ENCODE data around the gene ZNRD2.
A peak's percentile ranks its signal among the peaks of the same experiment; 100 is the strongest.
"Not testable (repeated sequence)": the region's sequence is repeated elsewhere in the genome, so short reads cannot be mapped to it uniquely, and the experiment has no call there.

ZNRD2 gene

GRCh38 chr11:65558002-65558929 is 12.0 kb upstream of the ZNRD2 start, which contains the start of gene LTBP3:
TSS of gene LTBP3 (minus strand) at chr11:65558359. CDS start at chr11:65557959, 400 bp downstream.
- Histone ChIP-seq H3K9ac (ENCODE audit: low read depth, low read length) (peak within 1 kb of the TSS; percentile 52), H3K27me3 (ENCODE audit: insufficient read depth, low read length) (peaks cover 34% of the 10 kb centered on the region), H3K4me1 (ENCODE audit: insufficient read depth, low read length) (peaks cover 26% of the 10 kb centered on the region), H3K27ac (ENCODE audit: low read depth, low read length) (no peak within 1 kb of the TSS), H3K36me3 (ENCODE audit: insufficient read depth, low read length) (no peaks in the 10 kb centered on the region), H3K9me3 (ENCODE audit: insufficient read depth, low read depth, low read length) (no peaks in the 10 kb centered on the region), H3K4me3 (ENCODE audit: low read length) (peak within 1 kb of the TSS; percentile 57)
- 2% methylated on average over 79 of the region's 79 CpGs for WGBS

- Histone ChIP-seq H3K9ac (ENCODE audit: low read depth, low read length) (peak overlapping the region; percentile 52), H3K4me1 (ENCODE audit: insufficient read depth, low read length) (peaks cover 23% of the 10 kb centered on the region), H3K27ac (ENCODE audit: low read depth, low read length) (no peak overlapping the region), H3K9me3 (ENCODE audit: insufficient read depth, low read depth, low read length) (no peaks in the 10 kb centered on the region), H3K4me3 (ENCODE audit: low read length) (peak overlapping the region; percentile 57), H3K27me3 (ENCODE audit: insufficient read depth, low read length) (peaks cover 31% of the 10 kb centered on the region), H3K36me3 (ENCODE audit: insufficient read depth, low read length) (no peaks in the 10 kb centered on the region)
- 53% methylated on average over 19 of the region's 19 CpGs for WGBS
Measured at GRCh38 chr11:65558930-65559509, 11.3 kb upstream of the ZNRD2 start.

GRCh38 chr11:65559535-65559934 is 10.7 kb upstream of the ZNRD2 start:
- Histone ChIP-seq H3K36me3 (ENCODE audit: insufficient read depth, low read length) (no peaks in the 10 kb centered on the region), H3K9ac (ENCODE audit: low read depth, low read length) (no peak overlapping the region), H3K27me3 (ENCODE audit: insufficient read depth, low read length) (peaks cover 26% of the 10 kb centered on the region), H3K4me1 (ENCODE audit: insufficient read depth, low read length) (peaks cover 22% of the 10 kb centered on the region), H3K9me3 (ENCODE audit: insufficient read depth, low read depth, low read length) (no peaks in the 10 kb centered on the region), H3K27ac (ENCODE audit: low read depth, low read length) (no peak overlapping the region), H3K4me3 (ENCODE audit: low read length) (no peak overlapping the region)
- WGBS, result 73% methylated on average over 5 of the region's 5 CpGs

- Histone ChIP-seq H3K4me1 (ENCODE audit: insufficient read depth, low read length) (peaks cover 22% of the 10 kb centered on the region), H3K4me3 (ENCODE audit: low read length) (peak overlapping the region; percentile 16; the same call in 1 of the 2 replicates)
Measured at GRCh38 chr11:65559951-65560537, 10.2 kb upstream of the ZNRD2 start.

GRCh38 chr11:65560555-65561418 is 9.5 kb upstream of the ZNRD2 start:
- 16% methylated on average over 15 of the region's 15 CpGs for WGBS
- Histone ChIP-seq H3K9me3 (ENCODE audit: insufficient read depth, low read depth, low read length) (no peaks in the 10 kb centered on the region), H3K36me3 (ENCODE audit: insufficient read depth, low read length) (no peaks in the 10 kb centered on the region), H3K27me3 (ENCODE audit: insufficient read depth, low read length) (peaks cover 20% of the 10 kb centered on the region), H3K4me1 (ENCODE audit: insufficient read depth, low read length) (peaks cover 22% of the 10 kb centered on the region), H3K27ac (ENCODE audit: low read depth, low read length) (0 out of 2 replicates have a peak overlapping the region, but pooled peaks have one; percentile 31), H3K9ac (ENCODE audit: low read depth, low read length) (no peak overlapping the region), H3K4me3 (ENCODE audit: low read length) (peak overlapping the region; percentile 25)

More at GRCh38 chr11:65559951-65560537, 10.2 kb upstream of the ZNRD2 start:
- H3K27ac ChIP-seq (ENCODE audit: low read depth, low read length), result no peak overlapping the region
- H3K27me3 ChIP-seq (ENCODE audit: insufficient read depth, low read length), result peaks cover 21% of the 10 kb centered on the region
- no peak overlapping the region for H3K9ac ChIP-seq (ENCODE audit: low read depth, low read length)
- H3K36me3 ChIP-seq (ENCODE audit: insufficient read depth, low read length), result no peaks in the 10 kb centered on the region
- WGBS, result 45% methylated on average over 5 of the region's 5 CpGs
- no peaks in the 10 kb centered on the region for H3K9me3 ChIP-seq (ENCODE audit: insufficient read depth, low read depth, low read length)

GRCh38 chr11:65562020-65562419 is 8.3 kb upstream of the ZNRD2 start:
- Histone ChIP-seq H3K9me3 (ENCODE audit: insufficient read depth, low read depth, low read length) (no peaks in the 10 kb centered on the region), H3K4me3 (ENCODE audit: low read length) (no peak overlapping the region), H3K27ac (ENCODE audit: low read depth, low read length) (no peak overlapping the region), H3K27me3 (ENCODE audit: insufficient read depth, low read length) (peaks cover 15% of the 10 kb centered on the region), H3K4me1 (ENCODE audit: insufficient read depth, low read length) (peaks cover 22% of the 10 kb centered on the region), H3K36me3 (ENCODE audit: insufficient read depth, low read length) (no peaks in the 10 kb centered on the region), H3K9ac (ENCODE audit: low read depth, low read length) (no peak overlapping the region)
- 94% methylated on average over 7 of the region's 7 CpGs for WGBS

- WGBS, result 91% methylated on average over 8 of the region's 9 CpGs
- H3K36me3 ChIP-seq (ENCODE audit: insufficient read depth, low read length), result no peaks in the 10 kb centered on the region
Measured at GRCh38 chr11:65562788-65563187, 7.5 kb upstream of the ZNRD2 start.

GRCh38 chr11:65563601-65564000 is 6.7 kb upstream of the ZNRD2 start:
- H3K27ac ChIP-seq (ENCODE audit: low read depth, low read length), result no peak overlapping the region
- 95% methylated on average over 4 of the region's 4 CpGs for WGBS

More at GRCh38 chr11:65562788-65563187, 7.5 kb upstream of the ZNRD2 start:
- Histone ChIP-seq H3K9ac (ENCODE audit: low read depth, low read length) (no peak overlapping the region), H3K27me3 (ENCODE audit: insufficient read depth, low read length) (peaks cover 9% of the 10 kb centered on the region), H3K4me1 (ENCODE audit: insufficient read depth, low read length) (peaks cover 18% of the 10 kb centered on the region), H3K9me3 (ENCODE audit: insufficient read depth, low read depth, low read length) (no peaks in the 10 kb centered on the region), H3K4me3 (ENCODE audit: low read length) (no peak overlapping the region), H3K27ac (ENCODE audit: low read depth, low read length) (no peak overlapping the region)

GRCh38 chr11:65564879-65565559 is 5.3 kb upstream of the ZNRD2 start:
- WGBS, result 90% methylated on average over 12 of the region's 12 CpGs
- not testable (repeated sequence) for H3K9me3 ChIP-seq (ENCODE audit: insufficient read depth, low read depth, low read length); H3K27me3 ChIP-seq (ENCODE audit: insufficient read depth, low read length); H3K36me3 ChIP-seq (ENCODE audit: insufficient read depth, low read length); H3K27ac ChIP-seq (ENCODE audit: low read depth, low read length); H3K4me3 ChIP-seq (ENCODE audit: low read length); H3K9ac ChIP-seq (ENCODE audit: low read depth, low read length)
- H3K4me1 ChIP-seq (ENCODE audit: insufficient read depth, low read length), result peaks cover 19% of the 10 kb centered on the region

More at GRCh38 chr11:65563601-65564000, 6.7 kb upstream of the ZNRD2 start:
- Histone ChIP-seq H3K27me3 (ENCODE audit: insufficient read depth, low read length) (peaks cover 8% of the 10 kb centered on the region), H3K9ac (ENCODE audit: low read depth, low read length) (no peak overlapping the region), H3K4me3 (ENCODE audit: low read length) (no peak overlapping the region), H3K4me1 (ENCODE audit: insufficient read depth, low read length) (peaks cover 17% of the 10 kb centered on the region), H3K9me3 (ENCODE audit: insufficient read depth, low read depth, low read length) (no peaks in the 10 kb centered on the region), H3K36me3 (ENCODE audit: insufficient read depth, low read length) (no peaks in the 10 kb centered on the region)

Measured in HUES64 (cell line).